PC-3 (cell line): ENCODE results near the gene DPF3. TPM values are rescaled to one million over a fixed set of nuclear protein-coding genes. Genes with fewer than 3 reads are reported as not detected.

Experiments used
- ATAC-seq: fragments of 200-7000 bp; cut with Tn5 transposase; 2 replicates; pipeline ENCODE4 v1.9.1; 2020; ENCODE audit warnings: mild to moderate bottlenecking, moderate library complexity
- BruUV-seq: library from RNA; stranded (reverse); fragments of 400-500 nt; replicated peaks from 2 replicates; lab custom pipeline; 2021; lab: Mats Ljungman, UMichigan
- CTCF ChIA-PET: fragments of 300-600 bp; sonication (Branson Sonifier 250); formaldehyde crosslinking; loops from one replicate; lab custom pipeline; 2022; ENCODE audit warnings: antibody characterized with exemption; lab: Charles Lee
- POLR2A ChIA-PET: fragments of 300-600 bp; sonication (Branson Sonifier 250); formaldehyde crosslinking; loops from one replicate; lab custom pipeline; 2022; ENCODE audit warnings: antibody characterized with exemption; ENCODE audit not compliant: unreplicated experiment; lab: Charles Lee
- DNase-seq: peaks from one replicate; pipeline ENCODE4 v3.0.0-alpha.2; 2015
- H2AFZ ChIP-seq: fragments of 300-600 bp; sonication (generic); 2 replicates; pipeline ENCODE4 v1.6.0; 2016; ENCODE audit warnings: antibody characterized with exemption, low read length
- H3F3A ChIP-seq: fragments of 300-600 bp; sonication (generic); one replicate; pipeline ENCODE4 v1.6.0; 2017; ENCODE audit warnings: antibody characterized with exemption, low read length, control low read depth, mild to moderate bottlenecking; ENCODE audit not compliant: unreplicated experiment
- H3K27ac ChIP-seq: fragments of 300-600 bp; sonication (generic); 2 replicates; pipeline ENCODE4 v1.5.1; 2016; ENCODE audit warnings: mild to moderate bottlenecking, low read length
- H3K27me3 ChIP-seq: fragments of 300-600 bp; sonication (generic); 2 replicates; pipeline ENCODE4 v1.6.1; 2016; ENCODE audit warnings: low read length, mixed read lengths
- H3K36me3 ChIP-seq: fragments of 300-600 bp; sonication (generic); 2 replicates; pipeline ENCODE4 v1.6.1; 2016; ENCODE audit warnings: low read depth, mixed run types, low read length, mixed read lengths
- H3K4me1 ChIP-seq: fragments of 300-600 bp; sonication (generic); 2 replicates; pipeline ENCODE4 v1.5.1; 2016; ENCODE audit warnings: low read length; ENCODE audit not compliant: insufficient read depth
- H3K4me2 ChIP-seq: fragments of 300-600 bp; sonication (generic); 2 replicates; pipeline ENCODE4 v1.6.0; 2016; ENCODE audit warnings: low read length
- H3K4me3 ChIP-seq: fragments of 300-600 bp; sonication (generic); 2 replicates; pipeline ENCODE4 v1.5.1; 2016; ENCODE audit warnings: mild to moderate bottlenecking, low read length, mixed read lengths
- H3K79me2 ChIP-seq: fragments of 300-600 bp; sonication (generic); 2 replicates; pipeline ENCODE4 v1.6.1; 2017; ENCODE audit warnings: low read length, mixed read lengths
- H3K9ac ChIP-seq: fragments of 300-600 bp; sonication (generic); 2 replicates; pipeline ENCODE4 v1.6.0; 2016; ENCODE audit warnings: mild to moderate bottlenecking, low read length
- H3K9me2 ChIP-seq: fragments of 300-600 bp; sonication (generic); replicated peaks from 2 replicates; pipeline ENCODE4 v1.6.1; 2016; ENCODE audit warnings: mixed run types, low read length, mixed read lengths
- H3K9me3 ChIP-seq: fragments of 300-600 bp; sonication (generic); 2 replicates; pipeline ENCODE4 v1.6.1; 2016; ENCODE audit warnings: low read length, mixed read lengths
- H4K20me1 ChIP-seq: fragments of 300-600 bp; sonication (generic); 2 replicates; pipeline ENCODE4 v1.6.1; 2016; ENCODE audit warnings: low read length, mixed read lengths
- CTCF ChIP-seq: fragments of 300-600 bp; sonication (generic); conservative IDR thresholded peaks from 2 replicates; pipeline ENCODE4 v1.5.1; 2017; ENCODE audit warnings: antibody characterized with exemption, low read depth, mild to moderate bottlenecking, low read length
- EZH2 ChIP-seq: fragments of 300-600 bp; sonication (generic); IDR thresholded peaks from one replicate; pipeline ENCODE4 v1.6.1; 2017; ENCODE audit warnings: antibody characterized with exemption, mild to moderate bottlenecking, low read length; ENCODE audit not compliant: unreplicated experiment
- EZH2phosphoT487 ChIP-seq: fragments of 300-600 bp; sonication (generic); IDR thresholded peaks from 2 replicates; pipeline ENCODE4 v1.6.1; 2018; ENCODE audit warnings: mild to moderate bottlenecking, antibody characterized with exemption, low read length, borderline replicate concordance
- intact Hi-C: fragments of 100-400 bp; cut with micrococcal nuclease; formaldehyde crosslinking; loops from 2 replicates; pipeline ENCODE4 v1.9.0; 2023
- total RNA-seq: library from RNA; depleted of rRNA; stranded (reverse); fragments of >200 nt; gene quantifications from 2 replicates; pipeline ENCODE4 v1.2.3, GENCODE V29; 2014

DPF3 gene
- total RNA-seq, 1 experiment from 2014 or later = 16.6 TPM

- Histone ChIP-seq H3F3A (no peaks in the 10 kb centered on the region), H3K27me3 (no peaks in the 10 kb centered on the region), H3K9ac (no peak overlapping the region), H3K4me3 (no peak overlapping the region), H3K79me2 (peaks cover 28% of the 10 kb centered on the region; the same call in 1 of the 2 replicates), H3K4me2 (no peak overlapping the region), H4K20me1 (peaks cover 8% of the 10 kb centered on the region; the same call in 1 of the 2 replicates), H2AFZ (no peak overlapping the region), H3K4me1 (no peaks in the 10 kb centered on the region), H3K36me3 (no peaks in the 10 kb centered on the region), H3K9me2 (no peaks in the 10 kb centered on the region), H3K27ac (no peak overlapping the region), H3K9me3 (no peaks in the 10 kb centered on the region)
- CTCF ChIA-PET = no interaction called here
- BruUV-seq = no TSS peak
- intact Hi-C loops = no loop called here
- ATAC-seq (no peak), DNase-seq (no peak)
- TF ChIP-seq CTCF (no peak), EZH2 (no peak), EZH2phosphoT487 (no peak)
- POLR2A ChIA-PET = interaction anchor here (0.6 kb wide), 1 partner anchor 25 kb away, joined by 3 read pairs; the partner anchor contains the start of gene DPF3
Observed at GRCh38 chr14:72869407-72870329, 24.2 kb downstream of the DPF3 start.

GRCh38 chr14:72868500-72868899 is 25.4 kb downstream of the DPF3 start:
- no peaks in the 10 kb centered on the region for H3K36me3 ChIP-seq
- peaks cover 36% of the 10 kb centered on the region; the same call in 1 of the 2 replicates for H3K79me2 ChIP-seq
- no peaks in the 10 kb centered on the region for H3K9me2 ChIP-seq
- H4K20me1 ChIP-seq = peaks cover 12% of the 10 kb centered on the region; the same call in 1 of the 2 replicates
- H3K4me1 ChIP-seq = no peaks in the 10 kb centered on the region
- POLR2A ChIA-PET = no interaction called here
- H2AFZ ChIP-seq = no peak overlapping the region
- H3K4me2 ChIP-seq = no peak overlapping the region
- ATAC-seq (no peak), DNase-seq (no peak)
- no peak for TF ChIP-seq EZH2phosphoT487
- TF ChIP-seq CTCF = no peak
- TF ChIP-seq EZH2 = no peak
- CTCF ChIA-PET = no interaction called here
- H3F3A ChIP-seq = no peaks in the 10 kb centered on the region
- intact Hi-C loops = no loop called here
- H3K9ac ChIP-seq = no peak overlapping the region
- H3K27ac ChIP-seq = no peak overlapping the region
- no peak overlapping the region for H3K4me3 ChIP-seq
- no peaks in the 10 kb centered on the region for H3K9me3 ChIP-seq
- no peaks in the 10 kb centered on the region for H3K27me3 ChIP-seq
- no TSS peak for BruUV-seq
